Measurements from ENCODE around the gene GAA.

GRCh38 chr17:80053102-80053501 lies 48.3 kb upstream of the GAA start:
- TF ChIP-seq CTCF (conservative IDR thresholded peaks at IDR 0.05; ENCODE audit: low read depth, low read length) (no peak), EZH2 (IDR thresholded peaks at IDR 0.05; ENCODE audit: borderline replicate concordance, low read depth, low read length, poor library complexity, severe bottlenecking) (no peak)

Data from A673 (cell line).